Measurements from ENCODE around the gene ARMC2.

- TF ChIP-seq POLR2A (IDR thresholded peaks at IDR 0.05) (no peak), CTCF (IDR thresholded peaks at IDR 0.05) (no peak)
Measured at GRCh38 chr6:108810057-108810643, 38.1 kb upstream of the ARMC2 start.

Data from tibial nerve (tissue), 3 donors.